HPDE6-E6E7 (cell line): ENCODE results near the gene ADAMTS17.

ENCODE experiments used
- DNase-seq: peaks from one replicate; pipeline ENCODE4 v3.0.0; 2011; ENCODE audit warnings: missing footprints; ENCODE audit errors: extremely low spot score

The ADAMTS17 gene

GRCh38 chr15:100108846-100109245 lies 232.9 kb downstream of the ADAMTS17 start:
- no peak for DNase-seq

DNA sequence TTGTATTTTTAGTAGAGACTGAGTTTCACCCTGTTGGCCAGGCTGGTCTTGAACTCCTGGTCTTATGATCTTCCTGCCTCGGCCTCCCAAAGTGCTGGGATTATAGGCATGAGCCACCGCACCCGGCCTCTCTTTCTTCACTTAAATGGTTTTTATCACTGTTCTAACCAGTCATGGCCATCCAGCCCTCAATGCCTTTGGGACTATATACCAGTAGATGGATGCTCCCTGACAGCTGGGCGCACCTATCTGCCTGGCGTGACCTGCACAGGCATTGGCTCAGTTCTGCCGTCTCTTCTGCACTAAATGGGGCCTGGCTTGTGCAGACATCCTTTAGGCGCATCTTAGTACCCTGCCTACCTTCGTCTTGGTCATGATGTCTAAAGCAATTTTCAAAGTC lies 233.4 kb downstream of the ADAMTS17 start:
- DNase-seq = no peak

GRCh38 chr15:100107606-100108225 lies 234.1 kb downstream of the ADAMTS17 start:
- DNase-seq = no peak

DNA sequence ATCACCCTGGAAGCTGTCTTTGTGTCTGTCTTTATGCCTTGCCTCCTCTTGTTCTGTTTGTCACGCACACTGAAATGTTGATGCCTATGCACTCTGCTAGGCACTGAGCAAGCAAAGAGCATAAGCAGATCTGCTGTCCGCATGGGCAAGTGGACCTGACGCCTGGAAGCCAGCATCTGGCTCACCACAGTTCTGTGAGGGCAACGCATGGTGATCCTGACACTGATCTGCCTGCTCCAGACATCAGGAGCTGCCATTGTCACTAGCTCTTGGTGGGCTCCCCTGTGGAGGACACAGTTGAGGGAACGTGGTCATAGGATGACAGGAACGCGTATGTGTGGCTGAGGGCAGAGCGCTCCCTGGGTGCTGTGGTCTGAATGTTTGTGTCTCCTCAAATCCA lies 234.6 kb downstream of the ADAMTS17 start:
- DNase-seq = no peak

GRCh38 chr15:100106732-100107131 lies 235.0 kb downstream of the ADAMTS17 start:
- DNase-seq = no peak

GRCh38 chr15:100105101-100105500 lies 236.7 kb downstream of the ADAMTS17 start:
- DNase-seq = no peak

- DNase-seq = no peak
Observed at GRCh38 chr15:100104245-100104644, 237.5 kb downstream of the ADAMTS17 start.

- no peak for DNase-seq
Observed at GRCh38 chr15:100103828-100104227, 237.9 kb downstream of the ADAMTS17 start.

DNA sequence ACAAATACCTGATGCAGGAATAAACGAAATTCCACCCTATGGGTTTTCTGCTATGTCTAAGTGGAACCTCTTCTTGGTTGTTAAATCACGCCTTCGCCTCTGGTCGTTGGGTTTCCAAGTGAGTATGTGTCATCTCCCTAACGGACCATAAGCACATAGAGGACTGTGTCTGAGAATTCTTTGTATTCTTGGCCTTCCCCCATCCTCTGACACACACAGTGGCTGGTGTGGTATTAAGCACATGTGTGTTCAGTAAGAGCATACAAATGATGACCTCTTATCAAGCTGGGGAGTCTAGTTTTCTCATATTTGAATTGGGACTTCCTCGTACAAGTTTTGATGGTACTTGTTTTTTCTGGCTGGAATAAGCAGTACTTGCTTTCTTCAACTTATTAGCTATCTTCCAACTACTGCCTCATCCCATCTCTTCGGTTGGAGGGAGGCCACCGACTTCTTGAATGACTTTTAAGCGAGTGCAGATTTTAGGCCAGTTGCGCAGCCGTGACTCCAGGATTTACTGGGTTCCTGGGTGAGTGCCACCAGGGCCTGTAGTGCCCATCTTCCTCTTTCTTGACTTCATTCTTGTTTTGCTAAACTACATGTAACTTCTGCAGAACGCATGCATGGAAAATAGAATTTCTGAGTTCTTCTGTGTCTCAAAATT lies 240.2 kb downstream of the ADAMTS17 start:
- no peak for DNase-seq

DNA sequence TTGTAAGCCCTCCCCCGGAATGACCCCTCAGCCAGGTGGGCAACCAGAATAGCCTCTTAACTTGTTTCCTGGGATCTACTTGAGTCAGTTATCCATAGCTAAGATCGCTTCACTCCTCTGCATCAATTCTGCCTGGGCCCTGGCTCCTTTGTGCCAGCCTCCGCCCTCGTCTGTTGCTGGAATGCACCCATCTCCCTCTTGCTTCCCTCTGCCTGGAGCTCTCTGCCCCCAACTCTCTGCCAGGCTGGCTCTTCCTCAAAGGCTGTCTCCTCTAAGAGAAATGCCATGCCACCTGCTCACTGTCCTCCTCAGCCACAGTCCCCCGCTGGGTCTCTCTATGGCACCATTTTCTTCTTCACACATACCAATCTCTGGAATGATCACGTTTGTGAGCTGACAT lies 240.8 kb downstream of the ADAMTS17 start:
- no peak for DNase-seq

- no peak for DNase-seq
Observed at GRCh38 chr15:100099976-100100375, 241.8 kb downstream of the ADAMTS17 start.

DNA sequence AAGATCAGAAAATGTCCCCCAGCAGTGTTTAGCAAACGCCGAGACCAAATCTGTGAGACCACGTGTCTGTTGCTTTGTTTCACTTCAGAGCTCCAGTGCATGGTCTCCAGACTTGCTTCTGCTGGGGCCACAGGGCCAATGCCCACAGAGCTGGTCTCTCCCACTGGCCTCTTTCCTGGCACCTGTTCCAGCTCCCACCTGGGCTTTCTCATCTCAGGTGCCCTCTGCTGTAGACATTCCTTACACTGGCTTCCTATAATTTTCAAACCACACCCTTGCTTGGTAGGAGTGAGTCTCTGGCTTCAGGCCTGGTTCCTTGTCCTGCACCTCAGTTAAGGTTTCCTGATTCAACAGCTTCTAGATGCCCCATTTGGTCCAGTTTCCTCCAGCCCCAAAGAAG lies 243.1 kb downstream of the ADAMTS17 start:
- DNase-seq = no peak

DNA sequence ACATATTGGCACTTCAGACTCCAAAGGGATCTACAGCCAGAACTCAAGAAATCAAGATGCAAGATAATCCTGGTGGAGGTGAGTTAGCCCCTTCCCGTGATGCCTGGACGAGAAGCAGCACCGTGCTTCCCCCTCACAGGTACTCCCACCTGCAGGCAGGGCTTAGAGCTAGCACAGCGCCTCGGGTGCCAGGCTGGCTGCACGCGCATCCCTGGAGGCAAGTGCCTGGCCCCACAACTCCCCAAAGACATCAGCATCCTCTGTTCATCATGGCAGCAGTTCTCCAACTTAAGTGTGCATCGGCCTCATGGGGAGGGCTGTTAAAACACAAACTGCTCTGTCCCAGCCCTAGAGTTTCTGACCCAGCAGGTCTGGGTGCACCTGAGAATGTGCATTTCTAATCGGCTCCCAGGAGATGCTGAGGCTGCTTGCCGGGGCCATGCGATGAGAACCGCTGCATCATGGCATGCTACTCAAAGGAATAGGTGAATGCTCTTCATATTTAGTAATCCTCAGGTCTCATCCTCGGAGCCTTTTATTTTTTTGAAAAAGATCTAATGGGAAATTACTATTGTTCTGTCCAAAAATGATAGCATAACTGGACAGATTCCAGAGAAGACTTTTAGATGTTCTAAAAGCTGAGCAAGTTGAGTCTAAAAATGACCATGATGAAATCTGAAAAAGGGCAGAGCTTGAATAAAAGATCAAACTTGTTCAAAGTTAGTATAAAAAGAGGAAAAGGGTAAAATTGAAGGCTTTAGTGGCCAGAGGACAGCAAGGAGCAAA lies 244.2 kb downstream of the ADAMTS17 start:
- DNase-seq = no peak

DNA sequence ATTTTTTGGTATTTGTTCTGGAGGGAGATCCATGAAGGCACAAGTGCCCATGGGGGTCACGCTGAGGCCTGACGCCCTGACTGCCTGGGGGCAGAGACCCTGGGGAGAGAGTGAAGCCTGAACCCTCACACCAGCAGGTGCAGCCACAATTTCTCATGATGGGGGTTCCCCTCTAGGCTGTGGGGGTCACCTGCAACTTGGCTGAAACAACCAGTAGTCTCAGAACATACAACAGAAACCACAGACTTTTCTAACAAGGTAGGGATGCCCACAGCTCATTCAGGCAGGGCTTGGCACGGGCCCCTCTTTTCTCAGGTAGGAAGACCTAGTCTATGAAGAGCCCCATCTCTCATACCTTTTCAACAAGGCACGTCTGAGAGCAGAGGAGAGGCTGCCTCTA lies 245.1 kb downstream of the ADAMTS17 start:
- no peak for DNase-seq

DNA sequence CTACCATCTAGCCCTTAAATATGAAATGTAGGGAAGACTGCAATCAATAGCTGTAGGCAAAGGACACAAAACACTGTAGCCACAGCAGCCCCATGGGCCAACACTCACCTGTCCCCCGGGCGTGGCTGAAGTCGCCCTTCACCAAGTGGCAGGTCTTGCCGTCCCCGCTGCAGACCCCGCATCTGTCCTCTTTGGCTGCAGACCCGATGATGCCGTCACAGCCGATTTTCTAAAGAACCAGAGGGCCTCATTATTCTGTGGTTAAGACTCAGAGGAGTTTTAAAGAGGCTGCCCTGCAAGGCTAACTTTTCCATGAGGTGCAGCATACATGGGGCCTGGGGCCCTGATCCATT lies 245.6 kb downstream of the ADAMTS17 start:
- no peak for DNase-seq

- DNase-seq = peak; percentile 37
Observed at GRCh38 chr15:100095541-100096247, 246.1 kb downstream of the ADAMTS17 start.

GRCh38 chr15:100094127-100094510 lies 247.7 kb downstream of the ADAMTS17 start:
- no peak for DNase-seq

GRCh38 chr15:100093211-100094126 lies 248.3 kb downstream of the ADAMTS17 start:
- DNase-seq = peak; percentile 51

- no peak for DNase-seq
Observed at GRCh38 chr15:100092034-100092433, 249.7 kb downstream of the ADAMTS17 start.

GRCh38 chr15:100090411-100090810 lies 251.4 kb downstream of the ADAMTS17 start:
- DNase-seq = no peak
